T-helper 22 cell (primary cell): ENCODE measurements around the gene SMC1B.
A peak's percentile ranks its signal among the peaks of the same experiment; 100 is the strongest.
"Not testable (repeated sequence)": the region's sequence is repeated elsewhere in the genome, so short reads cannot be mapped to it uniquely, and the experiment has no call there.

ENCODE experiments used
- DNase-seq: peaks from one replicate; pipeline ENCODE4 v3.0.0-alpha.2; 2020; ENCODE audit warnings: low read depth

Gene SMC1B

DNA sequence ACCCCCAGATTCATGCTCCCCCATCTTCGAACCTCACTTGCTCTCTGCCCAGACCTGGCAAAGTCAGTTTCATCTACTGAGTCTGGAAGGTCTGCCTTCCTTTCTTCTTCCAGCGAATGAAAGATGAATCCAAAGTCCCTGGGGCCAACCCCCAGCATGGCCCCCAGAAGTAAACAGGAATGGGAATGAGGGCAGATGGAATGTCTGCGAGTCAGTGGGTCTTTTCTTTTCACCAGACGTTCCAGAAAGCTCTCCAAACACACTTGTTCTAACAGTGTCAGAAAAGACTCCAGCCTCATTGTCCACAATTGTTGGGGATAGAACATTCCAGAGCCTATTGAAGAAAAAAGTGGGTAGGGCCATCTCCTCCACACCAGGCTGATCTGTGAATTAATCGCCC is 28.7 kb upstream of the SMC1B start:
- DNase-seq, result no peak

DNA sequence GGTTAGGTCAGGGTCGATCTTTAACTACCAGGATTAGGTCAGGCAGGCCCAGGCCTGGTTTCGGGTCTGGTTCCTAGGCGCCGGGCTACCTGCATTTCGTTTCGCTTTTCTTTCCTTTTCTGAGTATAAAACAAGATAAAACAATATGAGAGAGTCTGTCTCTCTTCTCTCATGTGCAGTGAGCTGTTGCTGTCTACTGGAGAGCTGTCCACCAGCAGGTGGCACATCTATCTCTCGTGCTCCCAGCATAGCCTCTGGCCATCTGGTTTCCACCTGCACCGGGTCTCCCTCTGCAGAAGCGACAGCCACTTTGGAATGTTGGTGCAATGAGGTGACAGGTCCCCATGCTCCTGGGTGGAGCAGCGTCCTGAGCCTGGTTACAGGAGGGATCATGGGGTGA is 27.7 kb upstream of the SMC1B start:
- no peak for DNase-seq

DNA sequence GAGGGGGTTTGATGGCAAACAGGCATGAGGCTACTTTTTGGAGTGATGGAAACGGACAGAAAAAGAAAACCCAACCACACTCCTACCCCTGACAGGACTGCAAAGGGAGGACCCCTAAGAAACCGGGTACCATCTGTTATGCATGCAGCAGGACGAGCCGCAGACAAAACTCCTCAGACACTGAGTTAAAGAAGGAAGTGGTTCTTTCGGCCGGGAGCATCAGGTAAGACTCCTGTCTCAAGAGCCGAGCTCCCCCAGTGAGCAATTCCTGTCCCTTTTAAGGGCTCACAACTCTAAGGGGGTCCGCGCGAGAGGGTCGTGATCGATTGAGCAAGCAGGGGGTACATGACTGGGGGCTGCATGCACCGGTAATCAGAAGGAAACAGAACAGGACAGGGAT is 27.3 kb upstream of the SMC1B start:
- DNase-seq, result not testable (repeated sequence)

DNA sequence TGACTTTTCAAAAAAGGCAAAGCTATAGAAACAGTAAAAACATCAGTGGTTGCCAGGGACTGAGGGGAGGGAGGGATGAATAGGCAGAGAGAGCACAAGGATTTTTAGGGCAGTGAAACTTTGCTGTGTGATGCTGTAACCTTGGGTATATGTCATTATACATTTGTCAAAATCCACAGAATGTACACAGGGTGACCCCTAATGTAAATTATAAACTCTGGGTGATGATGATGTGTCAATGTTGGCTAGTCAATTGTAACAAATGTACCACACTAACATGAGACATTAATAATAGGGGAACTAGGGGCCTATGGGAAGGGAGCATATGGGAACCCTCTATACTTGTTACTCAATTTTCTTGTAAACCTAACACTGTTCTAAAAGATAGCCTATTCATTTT is 24.9 kb upstream of the SMC1B start:
- DNase-seq, result no peak

DNA sequence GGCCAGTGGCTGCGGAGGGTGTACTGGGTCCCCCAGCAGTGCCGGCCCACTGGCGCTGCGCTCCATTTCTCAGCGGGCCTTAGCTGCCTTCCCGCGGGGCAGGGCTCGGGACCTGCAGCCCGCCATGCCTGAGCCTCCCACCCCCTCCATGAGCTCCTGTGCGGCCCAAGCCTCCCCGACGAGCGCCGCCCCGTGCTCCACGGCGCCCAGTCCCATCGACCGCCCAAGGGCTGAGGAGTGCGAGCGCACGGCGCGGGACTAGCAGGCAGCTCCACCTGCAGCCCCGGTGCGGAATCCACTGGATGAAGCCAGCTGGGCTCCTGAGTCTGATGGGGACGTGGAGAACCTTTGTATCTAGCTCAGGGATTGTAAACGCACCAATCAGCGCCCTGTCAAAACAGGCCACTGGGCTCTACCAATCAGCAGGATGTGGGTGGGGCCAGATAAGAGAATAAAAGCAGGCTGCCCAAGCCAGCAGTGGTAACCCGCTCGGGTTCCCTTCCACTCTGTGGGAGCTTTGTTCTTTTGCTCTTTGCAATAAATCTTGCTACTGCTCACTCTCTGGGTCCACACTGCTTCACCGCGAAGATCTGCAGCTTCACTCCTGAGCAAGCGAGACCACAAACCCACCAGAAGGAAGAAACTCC is 23.6 kb upstream of the SMC1B start:
- DNase-seq, result not testable (repeated sequence)

DNA sequence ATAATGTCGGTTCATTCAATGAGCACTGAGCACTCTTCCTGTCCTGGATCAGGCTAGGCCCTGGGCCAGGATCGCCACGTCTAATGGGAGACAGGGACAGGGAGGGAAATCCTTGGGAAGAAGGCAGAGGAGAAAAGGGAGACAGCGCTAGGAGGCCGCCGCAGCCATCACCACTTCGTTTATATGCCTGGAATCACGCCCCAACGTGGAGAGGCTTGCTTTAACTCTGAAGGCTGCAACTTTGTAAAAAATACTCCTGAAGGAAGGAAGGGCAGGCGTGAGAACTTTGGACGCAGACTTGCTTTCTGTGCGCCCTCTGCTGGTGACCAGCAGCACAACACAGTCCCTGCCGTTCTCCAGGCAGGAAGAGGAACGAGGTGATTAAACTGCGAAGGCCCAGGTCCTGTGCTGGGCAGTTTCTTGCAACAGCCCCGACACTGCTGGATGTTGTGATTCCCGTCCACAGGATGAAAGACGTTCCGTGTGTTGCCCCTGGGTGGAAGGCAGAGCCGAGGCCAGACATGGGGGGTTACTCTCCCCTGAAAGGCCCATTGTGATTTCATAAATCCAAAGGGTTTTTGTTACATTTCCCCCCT is 22.2 kb upstream of the SMC1B start:
- DNase-seq, result peak; percentile 51

DNA sequence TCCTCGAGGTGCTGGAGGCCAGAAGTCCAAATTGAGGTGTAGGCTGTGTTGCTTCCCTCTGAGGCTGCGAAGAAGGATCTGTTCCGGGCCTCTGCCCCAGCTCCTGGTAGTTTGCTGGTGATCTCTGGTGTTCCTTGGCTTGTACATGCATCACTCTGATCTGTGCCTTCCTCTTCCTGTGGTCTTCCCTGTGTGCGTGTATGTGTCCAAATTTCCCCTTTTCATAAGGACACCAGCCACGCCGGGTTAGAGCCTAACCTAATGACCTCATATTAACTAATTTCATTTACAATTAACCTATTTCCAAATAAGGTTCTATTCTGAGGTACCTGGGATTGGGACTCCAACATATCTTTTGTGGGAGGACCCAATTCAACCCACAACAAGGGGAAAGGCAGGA is 21.6 kb upstream of the SMC1B start:
- no peak for DNase-seq

DNA sequence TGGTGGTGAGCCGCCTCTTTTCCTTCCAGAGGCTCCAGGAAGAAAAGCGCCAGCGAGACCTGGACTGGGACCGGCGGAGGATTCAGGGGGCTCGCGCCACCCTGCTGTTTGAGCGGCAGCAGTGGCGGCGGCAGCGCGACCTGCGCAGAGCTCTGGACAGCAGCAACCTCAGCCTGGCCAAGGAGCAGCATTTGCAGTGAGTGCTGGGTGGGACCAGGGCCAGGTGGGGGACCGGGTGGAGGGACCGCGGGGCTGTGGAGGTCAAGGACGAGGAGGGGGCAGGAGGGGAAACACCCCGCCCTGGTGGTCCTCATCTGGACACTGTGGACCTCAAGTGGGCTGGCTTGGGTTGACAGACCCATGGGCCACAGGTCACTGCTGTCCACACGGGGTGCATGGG is 17.5 kb upstream of the SMC1B start:
- DNase-seq, result no peak

DNA sequence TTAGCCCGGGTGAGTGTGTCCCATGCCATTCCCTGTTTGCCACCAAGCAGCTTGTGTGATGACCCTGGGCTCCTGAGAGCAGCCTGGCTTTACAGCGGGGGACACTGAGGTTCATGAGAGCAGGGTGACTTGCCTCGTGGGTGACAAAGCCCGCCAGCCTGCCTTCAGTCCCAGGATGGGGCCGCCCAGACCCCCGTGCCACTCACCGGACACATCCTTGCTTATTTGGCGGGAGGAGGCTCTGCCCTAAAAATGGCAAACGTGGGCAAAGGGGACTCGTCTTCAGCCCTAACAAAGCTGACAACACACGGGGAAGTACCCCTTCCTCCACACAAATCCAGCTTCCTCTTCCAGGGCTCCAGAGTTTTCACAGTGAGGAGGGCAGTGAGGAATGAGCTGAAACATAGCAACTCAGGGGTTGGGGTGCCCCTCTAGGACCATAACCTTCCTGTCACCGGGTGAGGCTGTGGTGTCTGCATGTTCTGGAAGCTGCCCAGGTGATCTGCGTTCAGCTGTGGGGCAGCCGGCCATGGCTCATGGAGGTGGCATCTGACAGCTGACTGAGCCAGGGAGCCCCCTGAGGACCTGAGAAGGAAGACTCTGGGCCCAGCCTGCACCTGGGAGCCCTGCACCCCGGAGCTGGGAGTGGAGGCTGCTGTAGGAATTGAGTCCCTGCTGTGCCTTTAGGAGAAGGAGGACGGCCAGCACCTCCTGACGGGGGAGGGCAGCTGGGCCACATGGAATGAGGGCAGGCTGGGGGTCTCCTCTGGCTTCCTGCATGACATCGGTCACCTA is 16.8 kb upstream of the SMC1B start:
- no peak for DNase-seq

DNA sequence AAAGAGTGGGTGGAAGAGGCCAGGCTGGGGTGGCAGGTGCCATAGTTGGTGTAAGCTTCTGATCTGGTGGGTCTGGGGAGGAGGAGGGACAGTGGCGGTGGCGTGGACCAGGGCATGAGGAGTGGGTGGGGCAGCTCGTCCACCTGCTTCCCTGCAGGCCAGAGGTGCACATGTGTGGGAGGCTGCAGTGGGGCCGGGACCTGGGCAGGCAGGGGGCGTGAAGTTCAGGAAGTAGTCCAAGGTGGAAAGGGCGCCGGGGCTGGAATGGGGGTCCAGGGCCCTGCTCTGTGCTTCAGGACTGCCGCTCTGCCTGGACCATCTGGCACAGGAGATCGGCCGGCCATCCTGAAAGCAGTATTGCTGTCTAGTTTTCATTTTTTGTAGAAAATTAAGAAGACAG is 16.0 kb upstream of the SMC1B start:
- DNase-seq, result no peak

DNA sequence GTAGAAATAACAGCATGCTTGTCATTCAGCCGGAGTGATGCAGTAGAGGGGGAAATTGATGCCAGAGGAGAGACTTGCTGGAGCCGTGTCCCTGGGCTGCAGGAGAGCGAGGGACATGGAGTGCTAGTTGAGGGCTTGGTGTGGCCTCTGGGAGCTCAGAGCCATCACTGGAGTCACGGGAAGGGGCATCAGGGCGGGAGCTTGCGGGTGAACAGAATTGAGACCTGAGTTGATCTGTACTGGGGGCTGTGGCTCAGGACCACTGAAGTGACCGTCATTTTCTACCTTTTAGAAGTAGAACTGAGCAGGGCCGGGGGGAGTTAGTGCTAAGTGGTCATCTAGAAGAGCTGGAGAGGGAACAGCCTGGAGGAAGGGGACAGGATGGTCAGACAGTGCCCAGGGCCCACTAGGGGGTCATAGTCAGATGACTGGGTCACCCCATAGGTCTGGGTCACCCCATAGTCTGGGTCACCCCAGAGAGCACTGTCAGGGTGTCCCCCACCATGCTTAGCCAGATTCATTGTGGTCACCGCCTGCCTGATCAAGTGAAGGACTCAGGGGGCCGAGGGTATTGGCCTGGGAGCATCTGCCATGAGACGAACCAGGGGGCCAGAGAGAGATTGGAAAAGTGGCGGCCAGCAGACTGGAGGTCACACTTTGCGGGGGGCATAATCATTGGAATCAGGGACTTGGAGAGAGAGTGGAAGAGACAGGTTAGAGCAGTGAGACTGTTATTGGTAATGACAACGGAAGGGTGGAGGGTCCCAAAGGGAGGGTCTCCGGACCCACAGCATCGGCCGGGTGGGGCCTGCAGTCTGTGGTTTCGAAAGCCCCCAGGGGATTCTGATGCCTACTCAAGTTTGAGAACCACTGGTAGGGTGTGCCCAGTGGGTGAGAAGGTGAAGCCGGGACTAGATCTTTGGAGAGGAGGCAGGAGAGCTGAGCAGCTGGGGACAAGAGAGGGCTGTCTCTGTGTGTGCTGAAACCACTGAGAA is 15.3 kb upstream of the SMC1B start:
- DNase-seq, result no peak

DNA sequence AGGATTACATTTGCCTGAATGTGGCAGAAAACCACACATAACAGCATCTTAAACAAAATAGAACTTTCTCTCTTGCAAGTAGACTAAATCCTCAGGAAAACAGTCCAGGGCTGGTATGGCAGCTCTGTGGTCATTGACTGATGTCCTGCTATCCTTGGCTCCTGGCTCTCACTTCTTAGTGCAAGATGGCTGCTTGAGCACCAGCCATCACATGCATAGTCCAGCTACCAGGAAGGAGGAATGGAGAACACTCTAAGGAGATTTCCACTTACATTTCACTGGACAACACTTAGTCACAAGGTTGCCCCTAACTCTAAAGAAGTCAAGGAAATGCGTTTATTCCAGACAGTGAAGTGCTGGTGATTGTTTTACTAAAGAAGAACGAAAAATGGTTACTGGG is 13.7 kb upstream of the SMC1B start:
- DNase-seq, result no peak

DNA sequence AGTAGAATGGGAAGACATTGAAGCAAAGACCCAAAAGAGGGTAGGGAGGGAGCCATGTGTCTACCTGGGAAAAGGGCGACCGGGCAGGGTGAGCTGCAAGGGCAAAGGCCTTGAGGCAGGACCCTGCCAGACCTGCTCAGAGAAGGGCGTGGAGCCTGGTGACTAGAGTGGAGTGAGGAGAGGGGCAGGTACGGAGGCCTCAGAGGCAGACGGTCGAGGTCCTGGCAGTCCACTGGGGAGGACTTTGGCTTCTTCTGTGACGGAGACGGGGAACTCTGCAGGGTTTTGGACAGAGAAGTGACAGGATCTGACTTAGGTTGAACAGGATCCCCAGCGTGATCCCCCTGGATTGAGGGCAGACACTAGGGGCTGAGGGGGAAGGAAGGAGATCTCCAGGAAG is 13.0 kb upstream of the SMC1B start:
- DNase-seq, result no peak

DNA sequence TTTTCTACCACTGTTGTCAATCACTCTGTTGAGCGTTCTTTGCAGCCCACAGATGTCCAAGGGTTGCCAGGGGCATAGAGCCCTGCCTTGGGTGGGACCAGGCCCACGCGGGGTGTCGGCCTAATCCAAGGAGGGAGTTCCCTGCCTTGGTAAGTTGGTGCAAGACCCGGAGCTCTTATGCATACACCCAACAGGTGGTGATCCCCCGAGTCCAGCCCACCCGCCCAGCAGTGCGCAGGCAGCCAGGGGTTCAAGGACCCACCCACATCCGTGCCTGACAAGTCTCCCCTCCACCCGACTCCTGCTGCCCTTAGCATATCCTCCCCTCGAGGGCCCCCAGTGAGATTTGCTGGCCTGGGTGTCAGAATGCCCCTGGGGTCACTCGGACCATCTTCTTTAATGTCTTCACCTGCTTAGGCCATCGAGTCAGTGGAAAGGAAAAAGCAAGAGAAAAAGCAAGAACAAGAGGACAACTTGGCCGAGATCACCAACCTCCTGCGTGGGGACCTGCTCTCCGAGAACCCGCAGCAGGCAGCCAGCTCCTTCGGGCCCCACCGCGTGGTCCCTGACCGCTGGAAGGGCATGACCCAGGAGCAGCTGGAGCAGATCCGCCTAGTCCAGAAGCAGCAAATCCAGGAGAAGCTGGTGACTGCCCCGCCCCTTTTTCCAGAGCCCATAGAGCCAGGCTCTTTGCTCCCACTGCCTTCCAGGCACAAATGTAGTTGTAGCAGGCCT is 12.3 kb upstream of the SMC1B start:
- DNase-seq, result no peak

DNA sequence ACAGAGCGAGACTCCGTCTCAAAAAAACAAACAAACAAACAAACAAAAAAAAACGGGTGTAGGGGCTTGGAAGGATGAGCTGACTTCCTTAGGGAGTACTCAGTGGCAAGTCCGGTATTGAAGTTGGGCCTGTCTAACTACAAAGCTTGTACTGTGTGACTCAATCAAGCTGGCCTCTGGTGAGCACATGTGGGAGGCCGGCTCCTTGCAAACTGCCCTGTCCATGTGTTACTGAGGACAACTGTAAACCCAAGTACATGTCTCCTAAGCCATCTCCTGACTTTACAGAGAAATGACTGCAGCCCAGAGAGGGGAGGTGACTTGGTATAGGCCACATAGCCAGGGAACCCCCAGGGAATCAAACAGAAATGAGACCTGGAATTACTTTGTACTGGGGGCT is 11.7 kb upstream of the SMC1B start:
- no peak for DNase-seq

DNA sequence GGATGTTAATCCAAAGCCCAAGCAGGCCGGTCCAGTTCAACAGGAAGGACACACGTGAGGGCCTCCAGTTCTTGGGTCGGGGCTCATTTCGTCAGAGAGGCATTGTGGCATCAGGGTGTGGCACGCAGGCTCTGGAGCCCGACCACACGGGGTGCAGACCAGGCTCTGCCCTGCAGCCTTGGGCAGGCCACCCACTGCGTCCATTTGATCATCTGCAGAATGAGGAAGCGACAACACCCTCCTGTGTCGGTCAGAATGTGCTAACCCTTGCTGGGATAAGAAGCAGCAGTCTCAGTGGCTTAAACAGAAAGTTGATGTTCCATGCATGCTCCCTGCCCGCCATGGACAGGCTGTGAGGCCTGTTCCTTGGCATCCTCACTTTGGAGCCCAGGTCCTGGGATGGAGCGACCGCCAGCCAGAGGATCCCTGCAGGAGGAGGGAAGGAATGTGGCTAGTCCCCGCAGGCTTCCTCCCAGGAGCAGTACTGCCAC is 10.9 kb upstream of the SMC1B start:
- DNase-seq, result no peak

DNA sequence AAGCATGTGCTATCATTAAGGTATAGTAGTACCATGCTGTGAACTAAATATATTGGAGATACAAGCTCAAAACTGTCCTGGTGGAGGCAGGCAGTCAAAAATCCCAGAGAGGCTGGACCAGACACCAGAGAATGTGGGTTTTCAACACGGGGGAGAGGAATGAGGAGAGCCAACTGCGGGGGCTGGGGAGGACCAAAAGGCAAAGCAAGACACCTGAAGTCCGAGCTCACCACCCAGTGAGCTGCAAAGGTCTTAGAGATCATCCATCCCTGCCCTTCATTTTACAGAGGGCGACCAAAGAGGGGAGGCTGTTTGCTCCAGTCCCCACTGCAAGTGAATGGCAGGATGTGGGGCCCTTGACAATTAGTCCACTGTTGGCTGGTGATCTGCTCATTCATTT is 10.1 kb upstream of the SMC1B start:
- no peak for DNase-seq

DNA sequence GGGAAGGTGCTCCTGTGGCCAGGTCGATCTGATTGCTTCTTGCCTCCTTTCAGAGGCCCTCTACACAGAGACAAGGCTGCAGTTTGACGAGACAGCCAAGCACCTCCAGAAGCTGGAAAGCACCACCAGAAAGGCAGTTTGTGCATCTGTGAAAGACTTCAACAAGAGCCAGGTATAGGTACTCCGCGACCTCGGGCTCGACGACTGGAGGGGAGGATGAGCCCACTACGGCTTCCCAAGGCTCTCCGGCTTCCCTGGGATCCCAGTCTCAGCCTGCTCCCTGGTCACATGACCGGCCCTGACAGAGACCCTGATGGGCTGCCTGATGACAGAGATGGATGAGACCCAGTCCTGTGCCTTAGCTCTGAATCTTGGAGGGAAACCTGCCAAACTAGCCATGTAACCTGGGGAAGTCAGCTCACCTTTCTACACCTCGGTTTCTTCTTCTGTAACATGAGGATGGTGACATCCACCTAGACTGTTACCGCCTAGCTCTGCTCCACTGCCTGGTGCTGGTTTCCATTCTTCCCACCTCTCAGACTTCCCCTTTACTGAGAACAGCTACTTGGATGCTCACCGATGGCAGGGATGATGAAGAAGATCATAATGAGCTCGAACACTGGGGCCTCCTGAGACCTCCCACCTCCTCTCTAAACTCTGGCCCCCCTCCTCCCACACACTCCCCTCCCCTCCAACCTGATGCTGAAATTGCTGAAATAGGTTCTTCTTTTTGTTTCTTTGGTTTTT is 9.0 kb upstream of the SMC1B start:
- no peak for DNase-seq

DNA sequence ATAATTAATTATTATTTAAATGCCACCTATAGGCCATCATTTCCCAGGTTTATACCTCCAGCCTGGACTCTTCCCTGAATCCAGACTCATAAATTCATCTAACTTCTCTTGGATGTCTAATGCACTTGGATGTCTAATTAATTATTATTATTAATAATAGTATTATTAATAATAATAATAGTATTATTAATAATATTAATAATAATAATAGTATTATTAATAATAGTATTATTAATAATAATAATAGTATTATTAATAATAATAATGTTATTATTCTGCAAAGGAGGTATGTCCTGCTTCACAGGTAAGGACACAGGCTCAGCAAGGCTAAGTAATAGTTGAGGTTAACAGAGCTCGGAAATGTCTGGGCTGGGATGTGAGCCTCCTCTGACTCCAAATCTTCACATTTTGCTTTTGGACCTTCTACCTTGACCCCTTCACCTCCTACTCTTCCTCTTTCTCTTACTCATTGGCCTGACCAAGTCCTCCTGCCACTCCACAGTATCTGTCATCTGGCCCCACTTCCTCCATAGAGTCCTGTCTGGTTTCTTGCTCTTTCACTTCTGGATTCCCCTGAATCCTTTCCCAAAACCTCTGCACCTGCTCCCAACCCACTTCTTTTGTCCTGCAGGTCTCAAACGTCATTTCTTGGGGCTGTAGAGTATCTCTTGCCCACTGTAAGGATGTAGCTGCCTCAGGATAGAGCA is 8.1 kb upstream of the SMC1B start:
- DNase-seq, result no peak

DNA sequence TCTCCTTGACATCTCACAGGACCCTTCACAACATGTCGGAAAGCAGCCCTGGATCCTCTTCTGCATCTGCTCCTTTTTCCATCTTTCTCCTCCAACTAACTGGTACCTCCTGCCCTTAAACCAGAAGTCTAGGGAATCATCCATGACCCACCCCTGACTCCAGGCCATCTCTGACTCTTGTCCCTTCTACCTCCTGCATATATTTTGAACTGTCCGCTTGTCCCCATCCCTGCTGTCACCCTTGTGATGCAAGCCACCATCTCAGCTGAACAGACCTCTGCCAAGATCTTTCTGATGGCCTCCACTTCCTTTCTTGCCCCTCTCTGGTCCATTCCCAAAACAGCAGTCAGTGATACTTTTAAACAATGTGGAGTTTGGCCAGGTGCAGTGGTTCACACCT is 7.1 kb upstream of the SMC1B start:
- no peak for DNase-seq
